Activated B cell treated with CpG ODN at 0.5 μM for 24 hours (primary cell): ENCODE data around the gene RAB40B. TPM values are rescaled to one million over a fixed set of nuclear protein-coding genes. Genes with fewer than 3 reads are reported as not detected.

Source experiments
- ATAC-seq: fragments of 200-7000 bp; cut with Tn5 transposase; one replicate; pipeline ENCODE4 v1.10.0; 2021; ENCODE audit warnings: low read depth, mild to moderate bottlenecking, moderate library complexity
- CTCF ChIA-PET: fragments of 350-600 bp; sonication (Branson Sonifier 250); formaldehyde crosslinking; loops from one replicate; lab custom pipeline; 2021; ENCODE audit warnings: antibody characterized with exemption; lab: Charles Lee
- POLR2A ChIA-PET: fragments of 350-600 bp; sonication (Branson Sonifier 250); formaldehyde crosslinking; loops from one replicate; lab custom pipeline; 2021; ENCODE audit warnings: antibody characterized with exemption; lab: Charles Lee
- DNase-seq: peaks from one replicate; pipeline ENCODE4 v3.0.0; 2022
- H3K27ac Mint-ChIP-seq: one replicate; pipeline ENCODE4 v1.8.0; 2020; ENCODE audit warnings: mixed read lengths
- H3K27me3 Mint-ChIP-seq: one replicate; pipeline ENCODE4 v1.8.0; 2021; ENCODE audit warnings: mixed read lengths
- H3K36me3 Mint-ChIP-seq: one replicate; pipeline ENCODE4 v1.8.0; 2021; ENCODE audit warnings: low read depth, mixed read lengths
- H3K4me1 Mint-ChIP-seq: one replicate; pipeline ENCODE4 v1.8.0; 2021; ENCODE audit warnings: mixed read lengths
- H3K4me3 Mint-ChIP-seq: one replicate; pipeline ENCODE4 v1.8.0; 2020; ENCODE audit warnings: mild to moderate bottlenecking, mixed read lengths
- H3K9me3 Mint-ChIP-seq: one replicate; pipeline ENCODE4 v1.8.0; 2020; ENCODE audit warnings: mixed read lengths
- CTCF ChIP-seq: fragments of 200-600 bp; IDR thresholded peaks from one replicate; pipeline ENCODE4 v1.8.0; 2022; ENCODE audit warnings: antibody characterized with exemption, mild to moderate bottlenecking
- intact Hi-C: fragments of 100-400 bp; cut with micrococcal nuclease; formaldehyde crosslinking; loops from one replicate; pipeline ENCODE4 v1.15.1; 2024
- total RNA-seq: library from RNA; stranded (reverse); gene quantifications from 2 replicates; pipeline ENCODE4 v1.2.3, GENCODE V29; 2022

The RAB40B gene
- total RNA-seq, 1 donor from 2014 or later, result 2.6 TPM

GRCh38 chr17:82683534-82683933 lies 15.0 kb downstream of the RAB40B start:
- H3K4me1 Mint-ChIP-seq, result no peaks in the 10 kb centered on the region
- no peak overlapping the region for H3K27ac Mint-ChIP-seq
- no peak overlapping the region for H3K4me3 Mint-ChIP-seq
- DNase-seq (no peak), ATAC-seq (no peak)
- TF ChIP-seq CTCF, result no peak
- peaks cover 3% of the 10 kb centered on the region for H3K36me3 Mint-ChIP-seq
- POLR2A ChIA-PET, result no interaction called here
- H3K27me3 Mint-ChIP-seq, result no peaks in the 10 kb centered on the region
- peaks cover 9% of the 10 kb centered on the region for H3K9me3 Mint-ChIP-seq
- intact Hi-C loops, result no loop called here
- CTCF ChIA-PET, result no interaction called here

- Mint-ChIP-seq H3K27me3 (no peaks in the 10 kb centered on the region), H3K36me3 (peaks cover 3% of the 10 kb centered on the region), H3K4me1 (no peaks in the 10 kb centered on the region), H3K4me3 (no peak overlapping the region), H3K9me3 (peaks cover 9% of the 10 kb centered on the region), H3K27ac (no peak overlapping the region)
- intact Hi-C loops, result no loop called here
- TF ChIP-seq CTCF, result no peak
- DNase-seq (no peak), ATAC-seq (no peak)
- ChIA-PET CTCF (no interaction called here), POLR2A (no interaction called here)
Measured at GRCh38 chr17:82681547-82681946, 17.0 kb downstream of the RAB40B start.

GRCh38 chr17:82679586-82680465 lies 18.7 kb downstream of the RAB40B start:
- POLR2A ChIA-PET, result no interaction called here
- Mint-ChIP-seq H3K36me3 (peaks cover 3% of the 10 kb centered on the region), H3K4me3 (no peak overlapping the region), H3K4me1 (no peaks in the 10 kb centered on the region), H3K27me3 (no peaks in the 10 kb centered on the region), H3K27ac (no peak overlapping the region), H3K9me3 (peaks cover 9% of the 10 kb centered on the region)
- no peak for TF ChIP-seq CTCF
- DNase-seq (no peak), ATAC-seq (no peak)
- intact Hi-C loops, result no loop called here
- CTCF ChIA-PET, result no interaction called here

- H3K4me3 Mint-ChIP-seq, result no peak overlapping the region
- no peaks in the 10 kb centered on the region for H3K4me1 Mint-ChIP-seq
- H3K9me3 Mint-ChIP-seq, result peaks cover 9% of the 10 kb centered on the region
- H3K36me3 Mint-ChIP-seq, result peaks cover 3% of the 10 kb centered on the region
- DNase-seq (no peak), ATAC-seq (no peak)
- H3K27ac Mint-ChIP-seq, result no peak overlapping the region
- intact Hi-C loops, result no loop called here
- POLR2A ChIA-PET, result no interaction called here
- no peaks in the 10 kb centered on the region for H3K27me3 Mint-ChIP-seq
- CTCF ChIA-PET, result no interaction called here
- no peak for TF ChIP-seq CTCF
Measured at GRCh38 chr17:82678265-82678891, 20.1 kb downstream of the RAB40B start.

GRCh38 chr17:82677353-82677925 lies 21.1 kb downstream of the RAB40B start:
- POLR2A ChIA-PET, result no interaction called here
- Mint-ChIP-seq H3K36me3 (peaks cover 3% of the 10 kb centered on the region), H3K9me3 (peaks cover 9% of the 10 kb centered on the region), H3K27me3 (no peaks in the 10 kb centered on the region), H3K4me3 (no peak overlapping the region), H3K27ac (no peak overlapping the region), H3K4me1 (no peaks in the 10 kb centered on the region)
- intact Hi-C loops, result no loop called here
- CTCF ChIA-PET, result no interaction called here
- ATAC-seq (no peak), DNase-seq (no peak)
- TF ChIP-seq CTCF, result no peak
